Fibroblast of lung (primary cell): Measurements from ENCODE around the gene MAML3. TPM values are rescaled to one million over a fixed set of nuclear protein-coding genes. Genes with fewer than 3 reads are reported as not detected.

ENCODE experiments used
- DNase-seq, 2 donors: peaks; one replicate each; pipeline versions ENCODE4 v3.0.0 to v3.0.0-alpha.2; 2010; ENCODE audit warnings: low read depth in 2 of 2
- H2AFZ ChIP-seq: 2 replicates; pipeline ENCODE4 v1.5.1; 2012; ENCODE audit warnings: low read length, control low read depth, inconsistent platforms
- H3K27ac ChIP-seq: 2 replicates; pipeline ENCODE4 v1.5.1; 2011; ENCODE audit warnings: low read length, control low read depth; ENCODE audit not compliant: insufficient read depth
- H3K27me3 ChIP-seq: 2 replicates; pipeline ENCODE4 v1.5.1; 2011; ENCODE audit warnings: mild to moderate bottlenecking, low read length; ENCODE audit not compliant: control insufficient read depth, insufficient read depth
- H3K36me3 ChIP-seq: 2 replicates; pipeline ENCODE4 v1.5.1; 2011; ENCODE audit warnings: low read length; ENCODE audit not compliant: control insufficient read depth, insufficient read depth
- H3K4me1 ChIP-seq: 2 replicates; pipeline ENCODE4 v1.5.1; 2011; ENCODE audit warnings: low read length; ENCODE audit not compliant: control insufficient read depth, insufficient read depth; ENCODE audit errors: extremely low read depth
- H3K4me2 ChIP-seq: 2 replicates; pipeline ENCODE4 v1.5.1; 2011; ENCODE audit warnings: low read length, control low read depth; ENCODE audit not compliant: insufficient read depth; ENCODE audit errors: extremely low read depth
- H3K4me3 ChIP-seq, 4 experiments: fragments of 200-600 bp in 1 of 4; sonication (generic) in 1 of 4; replicated peaks in 1 of 4; 2 replicates each; pipeline ENCODE4 v1.5.1; 2011 to 2016; ENCODE audit warnings: low read length in 4 of 4, low read depth in 3 of 4, mild to moderate bottlenecking in 3 of 4, control low read depth in 2 of 4, inconsistent platforms in 1 of 4, mixed read lengths in 1 of 4; ENCODE audit not compliant: insufficient read depth in 1 of 4; ENCODE audit errors: control extremely low read depth in 1 of 4
- H3K79me2 ChIP-seq: 2 replicates; pipeline ENCODE4 v1.5.1; 2012; ENCODE audit warnings: mild to moderate bottlenecking, low read length, inconsistent platforms; ENCODE audit not compliant: control insufficient read depth, insufficient read depth
- H3K9ac ChIP-seq: 2 replicates; pipeline ENCODE4 v1.5.1; 2011; ENCODE audit warnings: mild to moderate bottlenecking, low read length, control low read depth; ENCODE audit not compliant: insufficient read depth
- H3K9me3 ChIP-seq: 2 replicates; pipeline ENCODE4 v1.5.1; 2012; ENCODE audit warnings: low read depth, low read length; ENCODE audit not compliant: control insufficient read depth, insufficient read depth
- H4K20me1 ChIP-seq: 2 replicates; pipeline ENCODE4 v1.5.1; 2011; ENCODE audit warnings: low read length; ENCODE audit not compliant: control insufficient read depth, insufficient read depth; ENCODE audit errors: extremely low read depth
- CTCF ChIP-seq, 2 donors: IDR thresholded peaks in 1 of 2; conservative IDR thresholded peaks in 1 of 2; 1 replicate in 1 of 2; 2 replicates in 1 of 2; pipeline ENCODE4 v1.5.1; 2011 to 2012; ENCODE audit warnings: low read length in 2 of 2, control low read depth in 1 of 2, inconsistent platforms in 1 of 2, low read depth in 1 of 2, mild to moderate bottlenecking in 1 of 2
- EZH2 ChIP-seq: IDR thresholded peaks from 2 replicates; pipeline ENCODE4 v1.5.1; 2012; ENCODE audit warnings: low read length, control low read depth, mild to moderate bottlenecking; ENCODE audit errors: missing control alignments
- polyA plus RNA-seq, 2 donors: library from polyadenylated mRNA; depleted of rRNA in 1 of 2; stranded (reverse) in 1 of 2; unstranded in 1 of 2; fragments of >200 nt; gene quantifications; 2 replicates each; pipeline ENCODE4 v1.2.1, GENCODE V29; 2011 to 2012; ENCODE audit warnings: missing spikeins in 1 of 2
- total RNA-seq: library from RNA; depleted of rRNA; stranded (reverse); fragments of >200 nt; gene quantifications from 2 replicates; pipeline ENCODE4 v1.2.1, GENCODE V29; 2014

The MAML3 gene
- total and polyA plus RNA-seq, 2 donors (not counting 1 experiment from before 2014, with no cell fraction given) = 2.0 to 2.8 TPM

DNA sequence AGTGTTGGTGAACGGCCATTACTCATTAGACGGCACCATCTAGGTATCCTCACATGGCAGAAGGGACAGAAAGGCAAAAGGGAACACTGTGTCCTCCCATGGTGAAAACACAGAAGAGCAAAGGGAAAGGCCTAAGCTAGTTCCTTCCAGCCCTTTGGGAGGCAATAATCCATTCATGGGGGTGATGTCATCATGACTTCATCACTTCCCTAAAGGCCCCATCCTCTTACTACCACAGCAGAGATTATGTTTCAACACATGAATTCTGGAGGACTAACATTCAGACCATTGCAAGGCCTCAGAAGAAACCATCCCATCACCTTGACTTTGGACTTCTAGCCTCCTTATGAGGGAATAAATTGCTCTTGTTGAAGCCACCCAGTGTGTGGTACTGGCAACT, 250.1 kb downstream of the MAML3 start:
- H3K79me2 ChIP-seq = no peaks in the 10 kb centered on the region
- H3K27me3 ChIP-seq = no peaks in the 10 kb centered on the region
- DNase-seq = no peak
- H3K4me1 ChIP-seq = peaks cover 8% of the 10 kb centered on the region
- no peaks in the 10 kb centered on the region for H4K20me1 ChIP-seq
- H3K36me3 ChIP-seq = no peaks in the 10 kb centered on the region
- no peaks in the 10 kb centered on the region for H3K9me3 ChIP-seq
- H2AFZ ChIP-seq = no peak overlapping the region
- no peak overlapping the region for H3K4me3 ChIP-seq
- H3K9ac ChIP-seq = no peak overlapping the region
- TF ChIP-seq EZH2 (no peak), CTCF (conservative IDR thresholded peaks at IDR 0.05 in 1 of 2, IDR thresholded peaks at IDR 0.05 in 1 of 2; ENCODE audit: low read depth in 1 of 2, low read length in 2 of 2) (no peak)
- no peak overlapping the region for H3K4me2 ChIP-seq
- H3K27ac ChIP-seq = no peak overlapping the region

DNA sequence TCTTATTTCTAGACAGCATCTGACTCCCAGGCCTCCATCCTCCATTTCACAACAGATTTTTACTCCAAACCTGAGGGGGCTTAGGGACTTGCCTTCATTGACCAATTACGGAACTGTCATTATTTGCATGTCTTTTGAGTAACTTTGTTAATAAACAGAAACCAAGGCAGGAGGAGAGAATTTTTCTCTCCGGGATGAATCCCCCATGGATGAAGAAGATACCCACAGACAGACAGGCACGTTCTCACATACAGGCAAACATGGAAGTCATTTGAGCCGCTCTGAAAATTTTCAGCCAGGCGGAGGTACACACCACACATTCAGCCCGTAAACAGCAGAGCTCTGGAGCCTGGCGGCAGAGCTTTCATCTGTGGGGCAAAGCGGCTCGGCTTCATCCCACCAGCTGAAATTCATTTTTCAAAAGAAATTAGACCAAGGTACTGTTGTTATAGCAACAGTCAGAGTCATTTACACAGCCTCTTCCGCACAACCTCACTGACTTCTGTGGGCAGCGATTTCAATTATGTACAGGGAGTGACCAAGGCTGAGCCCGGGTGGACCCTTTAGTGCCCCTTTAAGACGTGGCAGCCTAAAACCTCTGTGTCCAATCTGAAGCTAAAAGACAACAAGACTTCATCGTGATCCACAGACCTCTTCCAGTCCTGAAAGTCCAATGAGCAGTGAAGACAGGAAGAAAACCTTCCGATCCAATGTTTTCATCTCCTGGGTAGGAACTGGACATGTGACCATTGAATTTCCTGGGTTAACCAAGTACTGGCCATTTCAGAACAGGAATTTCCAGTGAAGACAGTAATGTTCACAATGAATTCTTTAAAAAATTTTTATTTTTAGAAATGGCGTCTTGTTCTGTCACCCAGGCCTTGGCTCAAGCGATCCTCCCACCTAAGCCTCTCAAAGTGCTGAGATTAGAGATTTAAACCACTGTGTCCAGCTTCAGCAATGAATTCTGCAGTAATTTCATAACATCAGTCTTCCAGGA, 251.4 kb downstream of the MAML3 start:
- Histone ChIP-seq H3K4me2 (peak overlapping the region; percentile 80), H3K27me3 (no peaks in the 10 kb centered on the region), H3K36me3 (no peaks in the 10 kb centered on the region), H2AFZ (peak overlapping the region; percentile 50), H3K79me2 (no peaks in the 10 kb centered on the region), H3K9me3 (no peaks in the 10 kb centered on the region), H3K27ac (peak overlapping the region; percentile 1), H3K4me3 (peak overlapping the region; percentile 18 to 61 (median 47)), H3K9ac (no peak overlapping the region), H3K4me1 (peaks cover 8% of the 10 kb centered on the region), H4K20me1 (no peaks in the 10 kb centered on the region)
- peak in 1 of 2 donors; percentile 47 for DNase-seq
- TF ChIP-seq EZH2 (no peak), CTCF (conservative IDR thresholded peaks at IDR 0.05 in 1 of 2, IDR thresholded peaks at IDR 0.05 in 1 of 2; ENCODE audit: low read depth in 1 of 2, low read length in 2 of 2) (no peak)

GRCh38 chr4:139901531-139902320, 252.3 kb downstream of the MAML3 start:
- DNase-seq = peak; percentile 48 to 69
- peaks cover 8% of the 10 kb centered on the region for H3K4me1 ChIP-seq
- peak overlapping the region; percentile 80 for H3K4me2 ChIP-seq
- H2AFZ ChIP-seq = peak overlapping the region; percentile 23
- H3K9ac ChIP-seq = no peak overlapping the region
- no peaks in the 10 kb centered on the region for H4K20me1 ChIP-seq
- H3K27ac ChIP-seq = peak overlapping the region; percentile 1
- H3K36me3 ChIP-seq = no peaks in the 10 kb centered on the region
- H3K27me3 ChIP-seq = no peaks in the 10 kb centered on the region
- H3K9me3 ChIP-seq = no peaks in the 10 kb centered on the region
- no peaks in the 10 kb centered on the region for H3K79me2 ChIP-seq
- no peak for TF ChIP-seq EZH2
- no peak for TF ChIP-seq CTCF (conservative IDR thresholded peaks at IDR 0.05 in 1 of 2, IDR thresholded peaks at IDR 0.05 in 1 of 2; ENCODE audit: low read depth in 1 of 2, low read length in 2 of 2)
- H3K4me3 ChIP-seq = peak overlapping the region; percentile 18 to 61 (median 47)
